ENCODE results near the gene RSBN1L.
"Not testable (repeated sequence)": the region's sequence is repeated elsewhere in the genome, so short reads cannot be mapped to it uniquely, and the experiment has no call there.

RSBN1L gene

DNA sequence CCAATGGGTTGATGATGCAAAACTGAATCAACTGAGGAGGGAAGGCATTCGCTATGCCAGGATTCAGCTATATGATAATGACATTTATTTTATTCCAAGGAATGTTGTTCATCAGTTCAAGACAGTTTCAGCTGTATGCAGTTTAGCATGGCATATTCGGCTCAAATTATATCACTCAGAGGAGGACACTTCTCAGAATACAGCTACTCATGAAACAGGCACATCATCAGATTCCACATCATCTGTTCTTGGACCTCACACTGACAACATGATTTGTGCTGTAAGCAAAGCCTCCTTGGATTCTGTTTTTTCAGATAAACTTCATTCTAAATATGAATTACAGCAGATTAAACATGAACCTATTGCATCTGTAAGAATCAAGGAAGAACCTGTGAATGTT is 82.3 kb downstream of the RSBN1L start:
- DNase-seq = no peak

GRCh38 chr7:77782383-77782782 is 86.1 kb downstream of the RSBN1L start:
- DNase-seq = no peak

- DNase-seq = no peak
These were observed 86.9 kb downstream of the RSBN1L start for GRCh38 chr7:77783111-77783510.

- no peak for DNase-seq
These were observed 87.3 kb downstream of the RSBN1L start for GRCh38 chr7:77783545-77783944.

DNA sequence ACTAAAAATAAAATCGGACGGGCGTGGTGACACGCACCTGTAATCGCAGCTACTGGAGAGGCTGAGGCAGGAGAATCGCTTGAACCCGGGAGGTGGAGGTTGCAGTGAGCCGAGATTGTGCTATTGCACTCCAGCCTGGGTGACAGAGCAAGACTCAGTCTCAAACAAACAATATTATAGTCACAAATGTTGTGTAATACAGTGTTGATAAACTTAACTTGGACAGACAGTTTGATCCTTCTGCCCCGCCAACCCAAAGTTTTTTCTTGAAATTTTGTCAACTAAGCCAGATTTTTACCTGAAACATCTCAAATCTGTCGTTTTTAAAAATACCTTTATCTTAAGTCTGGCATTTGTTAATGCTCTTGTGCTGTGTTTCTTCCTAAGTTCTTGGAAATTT is 88.2 kb downstream of the RSBN1L start:
- not testable (repeated sequence) for DNase-seq

GRCh38 chr7:77786018-77786417 is 89.8 kb downstream of the RSBN1L start:
- no peak for DNase-seq

GRCh38 chr7:77786741-77787140 is 90.5 kb downstream of the RSBN1L start:
- no peak for DNase-seq

GRCh38 chr7:77788327-77788902 is 92.2 kb downstream of the RSBN1L start:
- DNase-seq = no peak

- DNase-seq = no peak
These were observed 95.1 kb downstream of the RSBN1L start for GRCh38 chr7:77791336-77791735.

DNA sequence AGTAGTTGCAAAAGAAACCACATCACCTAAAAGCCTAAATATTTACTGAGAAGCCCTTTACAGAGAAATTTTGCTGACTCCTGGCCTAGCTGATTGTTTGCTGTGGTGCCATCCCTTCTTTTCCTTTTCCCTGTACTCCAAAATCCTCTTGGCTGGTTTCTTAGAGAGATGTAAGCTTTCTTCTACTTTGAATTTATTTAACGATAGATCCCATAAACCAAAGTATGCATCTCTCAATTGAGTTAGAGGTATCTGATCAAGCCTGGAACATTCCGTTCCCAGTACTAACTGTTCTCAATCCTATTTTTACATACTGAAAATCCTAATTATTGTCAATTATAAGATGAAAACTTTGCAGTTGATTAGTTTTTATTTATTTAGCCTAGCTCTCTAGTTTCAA is 95.7 kb downstream of the RSBN1L start:
- DNase-seq = no peak

- DNase-seq = no peak
These were observed 97.7 kb downstream of the RSBN1L start for GRCh38 chr7:77794000-77794399.

GRCh38 chr7:77796109-77796508 is 99.8 kb downstream of the RSBN1L start:
- DNase-seq = no peak

- no peak for DNase-seq
These were observed 100.7 kb downstream of the RSBN1L start for GRCh38 chr7:77796960-77797359.

DNA sequence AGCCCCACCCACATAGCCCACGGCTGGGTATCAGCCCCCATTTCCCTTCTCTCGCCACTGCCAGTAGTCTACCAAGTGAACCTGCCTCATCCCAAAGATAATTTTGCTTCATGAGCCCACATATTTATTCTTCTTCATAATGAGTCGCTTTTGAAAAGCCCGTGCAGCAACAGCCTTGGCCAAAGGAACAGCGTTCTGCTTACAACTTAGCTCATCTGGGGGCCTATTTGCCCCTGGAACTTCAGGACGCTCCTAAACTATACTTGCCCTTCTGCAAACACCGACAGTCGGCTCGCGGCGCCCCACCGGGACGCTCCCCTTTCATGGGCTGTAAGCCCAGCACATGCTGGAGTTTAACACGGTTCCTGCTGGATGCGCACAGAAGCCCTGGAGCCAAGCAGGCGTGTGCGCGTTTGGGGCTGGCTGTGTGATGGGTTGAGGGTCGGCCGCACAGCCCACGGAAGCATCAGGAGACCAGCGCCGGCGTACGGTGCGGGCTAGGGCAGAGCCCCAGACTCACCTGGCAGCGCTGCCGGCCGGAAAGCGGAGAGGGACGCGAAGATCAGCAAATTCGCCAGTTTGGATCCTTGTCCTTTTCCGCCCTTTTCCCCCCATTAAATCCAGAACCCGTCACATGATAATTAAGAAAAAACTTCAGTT is 101.6 kb downstream of the RSBN1L start:
- no peak for DNase-seq

DNA sequence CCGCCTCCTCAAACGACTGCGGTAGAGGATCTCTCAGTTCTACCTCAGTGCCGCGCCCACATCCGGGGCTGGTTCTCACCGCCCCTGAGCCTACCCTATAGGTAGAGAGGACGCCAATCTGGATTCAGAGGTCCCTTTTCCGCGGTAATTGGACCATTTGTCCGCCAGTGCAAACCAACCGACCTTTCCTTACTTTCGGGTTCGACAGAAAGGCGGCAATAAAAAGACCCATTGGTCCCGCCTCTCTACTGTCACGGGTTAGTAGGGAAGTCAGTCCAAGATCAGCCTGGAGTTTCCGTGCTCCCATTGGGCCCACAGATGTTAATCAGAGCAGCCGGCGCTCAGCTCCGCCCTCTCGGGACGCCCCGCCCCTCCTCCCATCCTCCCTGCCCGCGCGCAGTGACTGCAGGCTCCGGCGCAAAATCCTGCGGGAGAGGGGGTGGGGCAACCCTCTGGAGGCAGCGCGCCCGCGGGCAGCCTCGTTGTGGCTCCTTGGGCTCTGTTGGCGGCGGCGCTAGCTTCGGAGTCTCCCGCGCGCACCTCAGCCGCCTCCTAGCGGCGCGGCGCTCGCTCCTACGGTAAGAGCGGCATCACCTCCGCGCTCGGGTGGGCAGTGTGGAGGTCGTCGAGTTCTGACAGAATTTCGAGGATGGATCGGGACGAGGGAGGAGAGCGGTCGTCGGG is 102.3 kb downstream of the RSBN1L start, which contains the start of the genes PHTF2 and TMEM60:
PHTF2 (plus strand) TSS at position 380 of the 684 bp plus-strand sequence.
TMEM60 (minus strand) TSS at position 41 of the 684 bp plus-strand sequence. CDS start 4,061 bp downstream, outside the sequence.
- peak; percentile 100 for DNase-seq

DNA sequence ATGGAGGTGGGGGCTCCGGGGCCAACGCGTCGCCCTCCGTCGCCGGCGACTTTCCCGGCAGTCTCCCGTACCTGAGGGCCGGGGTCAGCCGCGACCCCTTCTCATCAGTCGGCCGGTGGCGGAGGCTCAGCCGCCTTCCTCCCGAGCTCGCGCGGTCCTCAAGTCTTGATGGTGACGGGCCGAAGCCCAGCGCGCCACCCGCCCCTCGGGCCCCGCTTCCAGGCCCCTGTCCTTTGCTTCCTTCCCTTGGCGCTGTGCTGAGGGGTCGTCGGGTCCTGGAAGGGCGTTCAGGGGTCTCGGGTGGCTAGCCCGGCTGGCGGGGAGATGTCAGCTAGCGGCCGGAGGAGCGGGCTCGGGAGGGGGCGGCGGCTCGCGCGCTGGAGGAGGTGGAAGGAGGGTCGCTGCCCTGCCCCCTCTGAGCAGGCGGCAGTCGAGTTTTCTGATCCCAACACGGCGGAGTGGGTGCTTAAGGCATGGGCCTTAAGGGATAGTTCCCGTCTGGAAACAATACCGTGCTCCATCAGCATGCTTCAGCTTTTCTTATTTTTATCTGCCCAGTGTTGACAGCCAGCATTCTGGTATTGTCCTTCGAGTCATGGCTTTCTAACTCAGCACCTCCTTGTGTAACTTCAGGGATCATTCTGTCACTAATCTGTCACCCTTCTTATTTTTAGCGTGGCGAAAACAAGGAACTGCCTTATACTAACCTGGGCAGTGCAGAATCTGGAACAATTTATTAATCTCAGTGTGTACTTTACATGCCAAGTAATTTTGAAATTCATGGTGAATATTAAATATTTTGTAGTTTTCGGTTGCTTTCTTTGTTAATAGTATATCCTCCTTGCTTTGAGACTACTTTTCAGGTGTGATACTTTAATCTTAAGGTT is 103.1 kb downstream of the RSBN1L start:
- DNase-seq = peak; percentile 30

GRCh38 chr7:77800158-77800557 is 103.9 kb downstream of the RSBN1L start:
- peak; percentile 6 for DNase-seq

DNA sequence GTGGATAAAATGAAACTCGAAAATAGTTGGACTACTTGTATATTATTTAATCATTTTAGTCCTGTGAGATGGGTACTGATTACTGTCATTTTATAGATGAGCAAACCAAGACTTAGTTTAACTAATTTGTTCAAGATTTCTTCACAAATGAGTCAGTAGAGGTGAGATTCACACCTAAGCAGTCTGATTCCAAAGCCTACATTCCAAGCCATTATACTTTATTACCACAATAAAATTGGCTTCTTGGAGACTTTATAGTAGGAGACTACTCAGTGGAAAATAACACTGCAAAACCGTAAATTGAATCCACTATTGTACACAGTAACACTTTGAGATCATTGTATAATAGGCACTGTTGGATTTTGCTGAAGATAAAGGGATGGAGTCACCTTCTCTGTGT is 104.5 kb downstream of the RSBN1L start:
- DNase-seq = no peak

- no peak for DNase-seq
These were observed 106.5 kb downstream of the RSBN1L start for GRCh38 chr7:77802557-77803405.

- DNase-seq = no peak
These were observed 110.2 kb downstream of the RSBN1L start for GRCh38 chr7:77806425-77806824.

DNA sequence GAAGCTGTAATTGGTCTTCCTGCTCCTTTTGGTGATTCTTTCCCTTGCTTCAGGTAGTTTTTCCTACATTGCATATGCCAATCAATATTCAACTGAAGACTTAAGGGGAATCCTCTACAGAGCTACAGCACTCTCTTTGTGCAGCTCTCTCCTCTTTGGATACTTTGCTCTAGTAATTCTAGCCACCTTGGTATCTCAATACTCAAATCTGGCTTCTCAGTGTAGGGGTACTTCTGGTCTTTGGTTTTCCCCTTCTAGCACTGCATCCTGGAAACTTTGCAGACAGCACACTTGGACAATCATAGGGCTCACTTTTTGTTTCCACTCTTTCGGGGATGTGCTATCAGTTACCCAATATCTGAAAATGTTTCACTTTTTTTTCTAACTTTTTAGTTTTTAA is 112.3 kb downstream of the RSBN1L start:
- no peak for DNase-seq

All from fibroblast of skin of right quadriceps (primary cell).